ENCODE results near the gene NPR1.

Gene NPR1

GRCh38 chr1:153693466-153693865, 15.0 kb downstream of the NPR1 start:
- DNase-seq, result no peak
- H3K36me3 ChIP-seq (replicated peaks), result no peaks in the 10 kb centered on the region
- in situ Hi-C loops (cut with HindIII; ENCODE audit: low pct_ligation_motif_present, low sequenced_read_pairs), result no loop called here
- H3K4me3 ChIP-seq (ENCODE audit: low read depth, low read length), result no peak overlapping the region
- H3K27ac ChIP-seq, result no peak overlapping the region
- H3K27me3 ChIP-seq (replicated peaks), result no peaks in the 10 kb centered on the region
- TF ChIP-seq, protein P1, sequence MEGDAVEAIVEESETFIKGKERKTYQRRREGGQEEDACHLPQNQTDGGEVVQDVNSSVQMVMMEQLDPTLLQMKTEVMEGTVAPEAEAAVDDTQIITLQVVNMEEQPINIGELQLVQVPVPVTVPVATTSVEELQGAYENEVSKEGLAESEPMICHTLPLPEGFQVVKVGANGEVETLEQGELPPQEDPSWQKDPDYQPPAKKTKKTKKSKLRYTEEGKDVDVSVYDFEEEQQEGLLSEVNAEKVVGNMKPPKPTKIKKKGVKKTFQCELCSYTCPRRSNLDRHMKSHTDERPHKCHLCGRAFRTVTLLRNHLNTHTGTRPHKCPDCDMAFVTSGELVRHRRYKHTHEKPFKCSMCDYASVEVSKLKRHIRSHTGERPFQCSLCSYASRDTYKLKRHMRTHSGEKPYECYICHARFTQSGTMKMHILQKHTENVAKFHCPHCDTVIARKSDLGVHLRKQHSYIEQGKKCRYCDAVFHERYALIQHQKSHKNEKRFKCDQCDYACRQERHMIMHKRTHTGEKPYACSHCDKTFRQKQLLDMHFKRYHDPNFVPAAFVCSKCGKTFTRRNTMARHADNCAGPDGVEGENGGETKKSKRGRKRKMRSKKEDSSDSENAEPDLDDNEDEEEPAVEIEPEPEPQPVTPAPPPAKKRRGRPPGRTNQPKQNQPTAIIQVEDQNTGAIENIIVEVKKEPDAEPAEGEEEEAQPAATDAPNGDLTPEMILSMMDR (IDR thresholded peaks at IDR 0.05; ENCODE audit: low read depth, low read length, missing control alignments), result no peak

GRCh38 chr1:153696741-153697140, 18.3 kb downstream of the NPR1 start:
- H3K4me3 ChIP-seq (ENCODE audit: low read depth, low read length), result no peak overlapping the region
- TF ChIP-seq, protein P1 (IDR thresholded peaks at IDR 0.05; ENCODE audit: low read depth, low read length, missing control alignments), result no peak
- no peaks in the 10 kb centered on the region for H3K36me3 ChIP-seq (replicated peaks)
- H3K27me3 ChIP-seq (replicated peaks), result no peaks in the 10 kb centered on the region
- DNase-seq, result no peak
- no peak overlapping the region for H3K27ac ChIP-seq
- in situ Hi-C loops (cut with HindIII; ENCODE audit: low pct_ligation_motif_present, low sequenced_read_pairs), result no loop called here

DNA sequence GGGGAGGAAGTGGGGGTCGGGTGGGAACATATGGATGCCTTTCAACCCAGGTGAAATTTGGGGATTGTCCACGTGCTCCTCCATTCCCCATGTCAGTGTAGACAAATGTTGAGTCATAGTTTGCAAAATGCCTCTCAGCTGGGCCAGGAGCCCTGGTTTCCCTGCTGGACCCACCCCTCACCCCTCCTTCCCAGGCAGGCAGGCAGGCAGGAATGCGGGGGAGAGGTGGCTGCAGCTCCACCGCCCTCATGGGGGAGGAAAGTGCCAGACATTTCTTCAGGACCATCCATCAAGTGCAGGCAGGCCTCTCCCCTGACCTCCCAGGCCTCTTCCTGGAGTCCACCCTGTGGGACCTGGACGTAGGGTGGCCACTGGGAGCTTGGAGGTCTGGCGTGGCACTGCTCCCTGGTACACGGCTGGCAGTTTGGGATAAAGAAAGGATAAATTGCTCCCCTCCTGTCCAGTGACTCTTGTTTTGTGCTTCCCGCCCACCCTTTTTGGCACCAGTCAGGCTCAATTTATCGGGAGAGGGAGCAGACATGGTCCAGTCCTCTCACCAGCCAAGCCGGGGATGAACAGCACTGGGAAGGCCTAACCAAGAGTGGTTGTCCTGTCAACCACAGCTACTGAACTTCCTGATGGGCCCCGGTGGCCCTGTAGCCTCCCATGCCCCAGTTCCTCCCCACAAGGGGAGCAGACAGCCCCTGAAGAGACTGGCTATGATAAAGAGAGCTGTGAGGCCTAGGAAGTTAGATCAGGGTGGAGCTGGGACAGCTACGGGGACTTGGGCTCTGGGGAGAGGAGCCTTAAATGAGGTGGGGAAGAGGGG, 18.9 kb downstream of the NPR1 start:
- H3K27me3 ChIP-seq (replicated peaks), result no peaks in the 10 kb centered on the region
- TF ChIP-seq, protein P1 (IDR thresholded peaks at IDR 0.05; ENCODE audit: low read depth, low read length, missing control alignments), result no peak
- H3K4me3 ChIP-seq (ENCODE audit: low read depth, low read length), result no peak overlapping the region
- H3K27ac ChIP-seq, result no peak overlapping the region
- DNase-seq, result no peak
- H3K36me3 ChIP-seq (replicated peaks), result no peaks in the 10 kb centered on the region
- in situ Hi-C loops (cut with HindIII; ENCODE audit: low pct_ligation_motif_present, low sequenced_read_pairs), result no loop called here

GRCh38 chr1:153698020-153698922, 19.8 kb downstream of the NPR1 start:
- TF ChIP-seq, protein P1 (IDR thresholded peaks at IDR 0.05; ENCODE audit: low read depth, low read length, missing control alignments), result no peak
- in situ Hi-C loops (cut with HindIII; ENCODE audit: low pct_ligation_motif_present, low sequenced_read_pairs), result no loop called here
- no peaks in the 10 kb centered on the region for H3K36me3 ChIP-seq (replicated peaks)
- H3K4me3 ChIP-seq (ENCODE audit: low read depth, low read length), result peak overlapping the region; percentile 3
- H3K27ac ChIP-seq, result no peak overlapping the region
- no peaks in the 10 kb centered on the region for H3K27me3 ChIP-seq (replicated peaks)
- DNase-seq, result no peak

- in situ Hi-C loops (cut with HindIII; ENCODE audit: low pct_ligation_motif_present, low sequenced_read_pairs), result no loop called here
- H3K4me3 ChIP-seq (ENCODE audit: low read depth, low read length), result no peak overlapping the region
- peak; percentile 16 for DNase-seq
- no peaks in the 10 kb centered on the region for H3K36me3 ChIP-seq (replicated peaks)
- H3K27me3 ChIP-seq (replicated peaks), result no peaks in the 10 kb centered on the region
- no peak overlapping the region for H3K27ac ChIP-seq
- TF ChIP-seq, protein P1 (IDR thresholded peaks at IDR 0.05; ENCODE audit: low read depth, low read length, missing control alignments), result no peak
These were observed 20.6 kb downstream of the NPR1 start for GRCh38 chr1:153698923-153699714.
